Right lobe of liver (tissue), 4 donors: ENCODE results near the gene GREB1.

ENCODE experiments used
- CTCF ChIP-seq, 4 donors: fragments of 200-600 bp in 3 of 4; fragments of 450-650 bp in 1 of 4; IDR thresholded peaks; one replicate each; pipeline versions ENCODE4 v1.5.1 to v1.8.0; 2016 to 2022; ENCODE audit warnings: antibody characterized with exemption in 4 of 4, mild to moderate bottlenecking in 2 of 4
- POLR2A ChIP-seq: fragments of 450-650 bp; IDR thresholded peaks from one replicate; pipeline ENCODE4 v1.6.1; 2017; ENCODE audit warnings: antibody characterized with exemption, mild to moderate bottlenecking
- donor health status: DM: no; HTN: no; CAD: no.
- donor health status: DM: no; HTN: no; CAD: no.
- donor health status: DM: no; HTN: yes; CAD: no.

GRCh38 chr2:11617527-11617926 lies 83.7 kb downstream of the GREB1 start:
- TF ChIP-seq CTCF (IDR thresholded peaks at IDR 0.05), result no peak
- no peak for TF ChIP-seq POLR2A
